ENCODE measurements around the gene TBX18.

TBX18 gene

GRCh38 chr6:84675651-84676050, 88.7 kb downstream of the TBX18 start:
- DNase-seq (ENCODE audit: low read depth in 1 of 2, low spot score in 1 of 2) = no peak

DNA sequence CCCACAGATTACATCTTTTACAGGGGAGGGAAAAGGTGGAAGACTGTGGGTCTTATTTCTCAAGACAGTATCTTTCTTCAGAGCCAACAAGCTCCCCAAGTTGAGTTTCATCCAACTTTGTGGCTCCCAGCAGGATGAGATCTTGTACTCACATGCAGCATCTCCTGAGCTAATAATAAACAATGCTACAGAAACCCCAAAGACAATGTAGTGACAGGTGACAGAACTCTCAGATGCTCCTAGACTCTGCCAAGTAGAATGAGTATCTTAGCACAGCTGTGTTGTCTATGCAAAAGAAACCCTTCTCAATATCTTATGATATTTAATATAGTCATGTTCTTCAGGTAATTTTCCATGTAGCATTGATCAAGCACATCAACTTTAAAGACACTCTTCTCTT, 90.0 kb downstream of the TBX18 start:
- DNase-seq (ENCODE audit: low read depth in 1 of 2, low spot score in 1 of 2) = no peak

DNA sequence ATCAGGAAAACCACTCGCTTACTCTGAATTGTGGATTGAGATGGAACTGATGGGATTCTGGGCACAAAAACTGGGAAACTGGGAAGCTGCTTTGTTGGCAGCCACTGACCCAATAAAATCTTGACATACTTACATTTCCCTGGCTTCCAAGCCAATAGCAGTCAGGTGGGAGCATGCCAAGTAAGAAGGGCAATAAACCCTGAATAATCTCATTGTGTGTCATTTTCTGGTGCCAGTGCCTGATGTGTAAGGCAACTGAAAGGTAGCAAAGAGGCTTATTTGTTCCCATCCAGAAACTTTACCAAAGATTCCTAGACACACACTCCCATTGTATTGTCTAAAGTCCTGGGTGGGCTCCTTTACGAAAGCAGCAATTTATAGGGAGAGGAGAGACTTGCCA, 93.2 kb downstream of the TBX18 start:
- DNase-seq (ENCODE audit: low read depth in 1 of 2, low spot score in 1 of 2) = no peak

- no peak for DNase-seq (ENCODE audit: low read depth in 1 of 2, low spot score in 1 of 2)
Measured at GRCh38 chr6:84669945-84670344, 94.5 kb downstream of the TBX18 start.

DNA sequence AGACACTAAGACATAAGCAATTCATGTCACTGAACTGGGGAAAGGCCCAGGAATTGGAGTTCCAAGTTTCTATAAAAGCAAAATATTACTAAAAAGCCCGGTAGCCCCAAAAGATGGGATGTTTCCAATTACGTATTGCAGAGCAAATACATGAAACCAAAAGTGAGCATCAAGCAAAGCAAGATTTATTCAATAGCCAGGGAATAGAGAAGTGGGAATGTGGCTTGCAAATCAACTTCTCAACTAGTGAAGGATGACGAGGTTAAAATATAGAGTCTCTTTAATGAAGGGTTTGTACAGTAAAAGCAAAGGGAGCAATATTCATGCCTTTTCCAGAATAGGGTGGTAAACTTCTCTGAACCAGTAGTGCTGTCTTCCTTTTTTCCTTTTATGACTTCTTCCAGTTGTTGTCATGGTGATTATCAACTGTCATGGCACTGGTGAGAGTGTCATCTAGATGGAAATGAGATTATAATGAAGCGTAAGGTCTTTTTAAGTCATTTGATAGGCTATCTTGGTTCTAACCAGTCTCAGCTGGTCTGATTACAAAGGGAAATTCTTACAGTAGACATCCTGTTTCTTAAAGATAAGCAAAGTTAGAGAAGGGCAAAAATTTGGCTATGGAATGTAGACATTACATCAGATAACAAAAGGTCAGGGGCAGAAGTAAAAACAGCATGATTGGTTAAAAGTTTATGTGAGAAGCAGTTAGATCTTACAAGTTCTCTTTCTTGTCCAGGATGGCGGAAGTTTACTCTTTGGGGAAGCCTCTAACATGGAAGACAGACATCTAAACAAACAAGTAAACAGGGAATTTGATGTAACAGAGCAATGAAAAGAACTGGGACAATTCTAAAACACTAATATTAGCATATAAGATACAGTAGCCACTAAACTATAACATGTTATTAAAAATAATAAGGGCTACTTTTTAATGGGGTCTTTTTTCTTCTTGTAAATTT, 96.9 kb downstream of the TBX18 start:
- DNase-seq (ENCODE audit: low read depth in 1 of 2, low spot score in 1 of 2) = no peak

DNA sequence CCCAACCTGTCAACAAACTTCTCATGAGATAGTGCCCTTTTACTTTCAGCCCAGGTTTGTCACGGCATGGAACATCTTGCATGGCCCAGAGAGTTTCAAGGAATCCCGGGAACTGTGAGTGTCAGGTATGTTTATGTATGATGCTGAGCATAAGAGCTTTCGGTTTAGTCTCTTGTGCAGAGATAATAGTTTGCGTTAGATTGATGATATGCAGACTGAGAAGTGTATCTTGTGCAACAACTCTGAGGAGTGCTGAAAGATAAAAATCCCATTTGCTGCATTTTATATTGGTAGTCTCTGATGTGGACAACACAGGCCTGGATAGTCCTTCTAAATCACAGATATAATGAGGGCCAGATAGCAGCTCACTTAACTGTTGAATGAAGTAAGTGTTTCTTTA, 99.0 kb downstream of the TBX18 start:
- DNase-seq (ENCODE audit: low read depth in 1 of 2, low spot score in 1 of 2) = no peak

GRCh38 chr6:84663866-84664265, 100.5 kb downstream of the TBX18 start:
- DNase-seq (ENCODE audit: low read depth in 1 of 2, low spot score in 1 of 2) = no peak

GRCh38 chr6:84657486-84657885, 106.9 kb downstream of the TBX18 start:
- no peak for DNase-seq (ENCODE audit: low read depth in 1 of 2, low spot score in 1 of 2)

DNA sequence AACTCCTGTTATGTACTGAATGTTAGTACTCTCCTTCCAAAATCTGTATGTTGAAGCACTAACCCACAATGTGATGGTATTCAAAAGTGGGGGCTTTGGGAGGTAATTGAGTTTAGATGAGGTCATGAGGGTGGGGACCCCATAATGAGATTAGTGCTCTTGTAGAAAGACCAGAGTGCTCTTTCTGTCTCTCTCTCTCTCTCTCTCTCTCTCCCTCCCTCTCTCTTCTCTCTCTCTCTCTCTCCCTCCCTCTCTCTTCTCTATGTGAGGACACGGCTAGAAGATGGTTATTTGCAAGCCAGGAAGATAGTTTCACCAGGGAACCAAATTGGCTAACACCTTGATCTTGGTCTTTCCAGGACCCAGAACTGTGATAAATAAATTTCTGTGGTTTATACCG, 107.4 kb downstream of the TBX18 start:
- DNase-seq (ENCODE audit: low read depth in 1 of 2, low spot score in 1 of 2) = no peak

DNA sequence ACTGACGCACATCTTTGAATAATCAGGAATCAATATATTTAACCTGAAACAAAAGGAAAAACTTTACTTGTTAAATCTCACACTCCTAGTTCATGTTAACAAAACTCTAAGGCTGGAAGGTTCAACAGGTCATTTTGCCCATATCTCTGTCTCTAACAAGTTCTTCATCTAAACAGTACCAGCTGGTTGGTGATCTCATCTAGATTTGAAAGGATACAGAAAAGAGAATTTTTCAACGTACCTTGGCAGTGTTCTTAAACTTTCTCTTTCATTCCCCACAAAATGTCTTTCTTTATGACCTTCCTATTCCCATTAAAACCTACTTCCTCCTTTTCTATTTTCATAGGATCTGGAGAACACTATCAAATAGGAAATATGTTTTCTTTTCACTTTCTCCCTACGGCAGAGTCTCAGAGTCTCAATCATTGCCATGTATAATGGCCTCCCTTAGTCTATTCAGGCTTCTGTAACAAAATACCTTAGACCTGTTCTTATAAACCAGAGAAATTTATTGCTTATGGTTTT, 111.3 kb downstream of the TBX18 start:
- DNase-seq (ENCODE audit: low read depth in 1 of 2, low spot score in 1 of 2) = no peak

DNA sequence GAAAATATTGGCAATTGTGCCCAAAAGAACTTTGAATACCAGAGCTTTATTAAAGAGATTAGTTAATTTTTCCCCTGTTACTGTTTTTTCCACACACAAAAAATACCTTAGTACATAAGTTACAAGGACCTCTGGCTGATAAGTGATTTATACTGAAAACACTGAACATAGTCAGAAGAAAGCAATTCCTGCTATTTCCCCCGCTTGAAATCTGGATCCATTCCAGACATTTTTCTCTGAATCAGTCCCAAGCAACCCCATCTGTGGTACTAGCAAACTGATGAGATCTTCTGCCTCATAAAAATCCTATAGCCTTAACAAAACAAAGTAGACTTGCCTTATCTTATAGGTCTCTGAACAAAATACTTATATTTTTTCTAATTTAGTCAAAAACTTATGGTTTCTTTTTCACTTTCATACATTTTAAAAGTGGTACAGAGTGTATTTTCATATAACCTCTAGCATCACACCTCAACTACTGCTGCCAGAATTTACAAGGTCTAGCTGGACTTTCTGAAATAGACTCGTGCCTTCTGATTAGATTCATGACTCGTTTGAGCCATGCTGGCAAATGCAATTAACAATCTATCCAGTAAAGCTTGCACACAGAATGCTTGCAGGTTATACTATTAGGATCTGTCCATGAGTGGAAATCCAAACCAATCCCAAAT, 111.9 kb downstream of the TBX18 start:
- DNase-seq (ENCODE audit: low read depth in 1 of 2, low spot score in 1 of 2) = no peak

GRCh38 chr6:84651583-84651982, 112.8 kb downstream of the TBX18 start:
- DNase-seq (ENCODE audit: low read depth in 1 of 2, low spot score in 1 of 2) = no peak

GRCh38 chr6:84648444-84648843, 116.0 kb downstream of the TBX18 start:
- DNase-seq (ENCODE audit: low read depth in 1 of 2, low spot score in 1 of 2) = no peak

GRCh38 chr6:84645563-84646266, 118.7 kb downstream of the TBX18 start:
- no peak for DNase-seq (ENCODE audit: low read depth in 1 of 2, low spot score in 1 of 2)

DNA sequence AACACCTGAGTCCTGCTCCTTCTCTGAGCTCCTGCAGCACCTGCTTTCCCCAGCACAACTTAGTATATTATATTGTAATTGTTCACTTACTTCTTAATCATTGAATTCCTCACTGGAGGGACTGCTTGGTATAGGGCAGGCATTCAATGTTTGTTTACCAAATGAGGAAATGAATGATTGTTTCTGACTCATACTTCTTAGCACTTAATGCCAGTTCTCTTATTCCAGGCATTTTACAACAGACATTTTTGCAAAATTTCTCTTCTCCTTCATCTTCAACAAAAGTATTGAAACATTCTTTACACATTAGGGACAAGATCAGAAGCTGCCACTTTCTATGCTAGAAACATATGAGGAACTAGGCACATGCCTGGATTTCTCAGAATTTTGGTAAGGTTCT, 119.4 kb downstream of the TBX18 start:
- no peak for DNase-seq (ENCODE audit: low read depth in 1 of 2, low spot score in 1 of 2)

DNA sequence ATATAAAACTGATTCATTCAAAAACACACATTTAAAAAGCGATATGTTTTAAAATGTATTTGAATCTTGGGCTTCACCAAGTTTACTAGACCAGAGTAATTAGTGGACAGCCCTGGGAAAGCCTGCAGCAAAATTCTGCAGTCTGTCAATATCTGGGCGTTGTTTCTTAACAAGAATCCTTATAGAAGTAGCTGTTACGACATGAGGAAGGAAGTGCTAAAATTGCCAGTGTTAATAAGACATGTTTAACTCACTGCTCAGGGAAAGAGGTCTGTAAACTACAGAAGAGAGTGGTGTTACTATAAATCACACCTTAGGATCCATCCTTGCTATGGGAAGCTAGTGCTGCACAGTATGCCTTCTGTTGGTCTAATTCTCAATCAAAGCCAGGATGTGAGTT, 120.6 kb downstream of the TBX18 start:
- no peak for DNase-seq (ENCODE audit: low read depth in 1 of 2, low spot score in 1 of 2)

DNA sequence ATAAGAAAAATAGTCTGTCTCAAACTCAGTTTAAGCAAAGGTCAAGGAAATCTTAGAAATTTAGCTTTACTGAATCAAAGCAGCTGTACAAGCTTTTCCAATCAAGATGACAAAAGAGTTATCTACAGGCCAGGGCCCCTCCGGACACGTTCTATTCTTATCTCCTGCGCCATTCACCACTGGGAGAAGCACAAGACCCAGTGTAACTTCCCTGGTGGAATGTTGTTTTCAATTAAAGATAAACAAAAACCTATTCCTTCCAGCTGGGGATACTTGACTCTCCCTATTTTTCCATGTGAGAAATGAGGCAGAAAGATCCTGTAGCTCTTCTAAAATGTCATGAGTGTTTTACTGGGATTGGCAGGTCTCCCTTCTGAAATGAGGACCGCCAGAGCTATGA, 123.3 kb downstream of the TBX18 start:
- no peak for DNase-seq (ENCODE audit: low read depth in 1 of 2, low spot score in 1 of 2)

DNA sequence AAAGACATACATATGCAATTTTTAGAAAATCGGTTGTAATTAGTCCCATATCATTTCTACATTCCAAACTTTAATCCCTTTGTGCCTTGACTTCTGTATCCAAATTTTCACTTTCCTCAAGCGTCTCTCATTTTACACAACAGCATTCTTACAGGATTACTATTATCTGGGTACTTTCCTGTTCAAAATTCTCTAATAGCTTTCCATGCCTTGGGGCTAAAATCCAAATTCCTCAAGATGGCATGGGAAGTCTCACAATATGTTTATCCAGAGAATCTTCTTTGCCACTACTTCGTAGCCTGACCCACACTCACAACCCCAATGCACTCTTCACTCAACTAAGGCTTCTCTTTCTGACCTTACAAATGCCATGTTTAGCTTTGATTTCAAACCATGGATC, 125.0 kb downstream of the TBX18 start:
- DNase-seq (ENCODE audit: low read depth in 1 of 2, low spot score in 1 of 2) = no peak

- no peak for DNase-seq (ENCODE audit: low read depth in 1 of 2, low spot score in 1 of 2)
Measured at GRCh38 chr6:84638286-84638685, 126.1 kb downstream of the TBX18 start.
